ENCODE measurements around the gene SHB. TPM values are rescaled to one million over a fixed set of nuclear protein-coding genes. Genes with fewer than 3 reads are reported as not detected.

SHB gene
- polyA plus RNA-seq, 1 donor (not counting 4 experiments of a cell fraction or from before 2014, with no cell fraction given), result 10.9 TPM

GRCh38 chr9:37916471-37917312 lies 152.3 kb downstream of the SHB start:
- no peak for FAIRE-seq
- no peak overlapping the region for H3K27ac ChIP-seq (ENCODE audit: control insufficient read depth, insufficient read depth, low read length)
- TF ChIP-seq CTCF (optimal IDR thresholded peaks at IDR 0.05 in 1 of 3, IDR thresholded peaks at IDR 0.05 in 1 of 3, conservative IDR thresholded peaks at IDR 0.05 in 1 of 3; ENCODE audit: extremely low read depth in 1 of 3, insufficient read depth in 2 of 3, low read length in 3 of 3) (no peak), EZH2 (IDR thresholded peaks at IDR 0.05; ENCODE audit: low read length) (no peak)

GRCh38 chr9:37915911-37916470 lies 153.0 kb downstream of the SHB start:
- Histone ChIP-seq H3K27me3 (ENCODE audit: control insufficient read depth, extremely low read depth, insufficient read depth, low read length) (no peaks in the 10 kb centered on the region), H2AFZ (ENCODE audit: control insufficient read depth, low read length) (no peak overlapping the region), H3K9me3 (ENCODE audit: control insufficient read depth, low read depth, low read length) (no peaks in the 10 kb centered on the region), H4K20me1 (ENCODE audit: control insufficient read depth, extremely low read depth, insufficient read depth, low read length) (no peaks in the 10 kb centered on the region), H3K27ac (ENCODE audit: control insufficient read depth, insufficient read depth, low read length) (no peak overlapping the region), H3K4me3 (ENCODE audit: control insufficient read depth in 2 of 3, extremely low read depth in 1 of 3, insufficient read depth in 2 of 3, low read depth in 1 of 3, low read length in 3 of 3) (no peak overlapping the region), H3K4me2 (ENCODE audit: control insufficient read depth, extremely low read depth, insufficient read depth, low read depth, low read length) (no peak overlapping the region), H3K9ac (ENCODE audit: control insufficient read depth, extremely low read depth, insufficient read depth, low read length) (no peak overlapping the region), H3K79me2 (ENCODE audit: control insufficient read depth, insufficient read depth, low read length) (peaks cover 5% of the 10 kb centered on the region), H3K9me1 (ENCODE audit: control insufficient read depth, extremely low read depth, insufficient read depth, low read length) (no peaks in the 10 kb centered on the region), H3K36me3 (ENCODE audit: control insufficient read depth in 2 of 2, extremely low read depth in 1 of 2, insufficient read depth in 2 of 2, low read length in 2 of 2) (peaks cover 16 to 17% of the 10 kb centered on the region in 2 experiments), H3K4me1 (ENCODE audit: control insufficient read depth, extremely low read depth, insufficient read depth, low read length) (peaks cover 12% of the 10 kb centered on the region)
- TF ChIP-seq EZH2 (IDR thresholded peaks at IDR 0.05; ENCODE audit: low read length) (no peak), CTCF (optimal IDR thresholded peaks at IDR 0.05 in 1 of 3, IDR thresholded peaks at IDR 0.05 in 1 of 3, conservative IDR thresholded peaks at IDR 0.05 in 1 of 3; ENCODE audit: extremely low read depth in 1 of 3, insufficient read depth in 2 of 3, low read length in 3 of 3) (no peak)
- DNase-seq (ENCODE audit: low read depth, low spot score) (no peak), FAIRE-seq (no peak)
- dilution Hi-C loops (cut with MboI; ENCODE audit: extremely low pct_ligation_motif_present, low sequenced_read_pairs), result no loop called here

More at GRCh38 chr9:37916471-37917312, 152.3 kb downstream of the SHB start:
- Histone ChIP-seq H3K27me3 (ENCODE audit: control insufficient read depth, extremely low read depth, insufficient read depth, low read length) (no peaks in the 10 kb centered on the region), H3K9me1 (ENCODE audit: control insufficient read depth, extremely low read depth, insufficient read depth, low read length) (no peaks in the 10 kb centered on the region), H3K9ac (ENCODE audit: control insufficient read depth, extremely low read depth, insufficient read depth, low read length) (no peak overlapping the region), H2AFZ (ENCODE audit: control insufficient read depth, low read length) (no peak overlapping the region), H3K79me2 (ENCODE audit: control insufficient read depth, insufficient read depth, low read length) (peaks cover 5% of the 10 kb centered on the region), H3K4me2 (ENCODE audit: control insufficient read depth, extremely low read depth, insufficient read depth, low read depth, low read length) (no peak overlapping the region), H4K20me1 (ENCODE audit: control insufficient read depth, extremely low read depth, insufficient read depth, low read length) (no peaks in the 10 kb centered on the region), H3K36me3 (ENCODE audit: control insufficient read depth in 2 of 2, extremely low read depth in 1 of 2, insufficient read depth in 2 of 2, low read length in 2 of 2) (peaks cover 16 to 17% of the 10 kb centered on the region in 2 experiments), H3K9me3 (ENCODE audit: control insufficient read depth, low read depth, low read length) (no peaks in the 10 kb centered on the region), H3K4me1 (ENCODE audit: control insufficient read depth, extremely low read depth, insufficient read depth, low read length) (peaks cover 19% of the 10 kb centered on the region), H3K4me3 (ENCODE audit: control insufficient read depth in 2 of 3, extremely low read depth in 1 of 3, insufficient read depth in 2 of 3, low read depth in 1 of 3, low read length in 3 of 3) (no peak overlapping the region)
- no peak for DNase-seq (ENCODE audit: low read depth, low spot score)
- dilution Hi-C loops (cut with MboI; ENCODE audit: extremely low pct_ligation_motif_present, low sequenced_read_pairs), result no loop called here
